ENCODE results near the gene KATNB1. TPM values are rescaled to one million over a fixed set of nuclear protein-coding genes. Genes with fewer than 3 reads are reported as not detected.

KATNB1 gene
- total and polyA plus RNA-seq, 2 experiments from 2014 or later: 31.4 to 65.9 TPM

DNA sequence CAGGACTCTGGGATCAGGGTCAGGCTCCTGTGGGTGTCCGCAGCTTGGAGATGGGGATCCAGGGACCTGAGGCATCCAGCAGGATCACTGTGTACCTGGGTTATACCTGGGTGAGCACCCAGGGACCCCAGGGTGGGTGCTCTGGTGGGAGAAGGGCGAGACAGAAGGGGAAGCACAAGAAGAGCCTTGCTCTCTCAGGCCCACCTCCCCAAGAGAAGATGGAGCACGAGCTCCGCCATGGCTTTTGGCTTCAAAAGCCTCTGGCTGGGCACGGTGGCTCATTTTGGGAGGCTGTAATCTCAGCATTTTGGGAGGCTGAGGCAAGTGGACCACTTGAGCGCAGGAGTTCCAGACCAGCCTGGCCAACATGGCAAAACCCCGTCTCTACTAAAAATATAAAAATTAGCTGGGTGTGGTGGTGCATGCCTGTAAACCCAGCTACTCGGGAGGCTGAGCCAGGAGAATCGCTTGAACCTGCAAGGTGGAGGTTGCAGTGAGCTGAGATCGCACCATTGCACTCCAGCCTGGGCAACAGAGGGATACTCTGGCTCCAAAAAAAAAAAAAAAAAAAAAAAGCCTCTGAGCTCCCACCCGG lies 32.1 kb upstream of the KATNB1 start:
- no peak overlapping the region for H2AFZ ChIP-seq
- H3K4me1 Mint-ChIP-seq: peaks cover 5% of the 10 kb centered on the region; the same call in 2 of the 3 replicates
- DNase-seq (ENCODE audit: low spot score): no peak

More for the DNA sequence above, 32.1 kb upstream of the KATNB1 start:
- Mint-ChIP-seq H3K4me3 (no peak overlapping the region), H3K36me3 (ENCODE audit: low read depth) (no peaks in the 10 kb centered on the region), H3K9me3 (peaks cover 3% of the 10 kb centered on the region; the same call in 2 of the 3 replicates), H3K27ac (no peak overlapping the region), H3K27me3 (ENCODE audit: insufficient read depth, low read depth, poor library complexity) (peaks cover 6% of the 10 kb centered on the region)
- no peaks in the 10 kb centered on the region for H3K27me3 ChIP-seq (ENCODE audit: insufficient read depth)
- no peaks in the 10 kb centered on the region for H3K4me1 ChIP-seq (ENCODE audit: insufficient read depth)
- no peak overlapping the region for H3K4me3 ChIP-seq
- no peaks in the 10 kb centered on the region for H3K79me2 ChIP-seq (replicated peaks; ENCODE audit: insufficient read depth)
- H3K4me2 ChIP-seq: no peak overlapping the region
- no peak for ATAC-seq
- H3F3A ChIP-seq (replicated peaks; ENCODE audit: low read depth): no peaks in the 10 kb centered on the region
- TF ChIP-seq, protein P1, sequence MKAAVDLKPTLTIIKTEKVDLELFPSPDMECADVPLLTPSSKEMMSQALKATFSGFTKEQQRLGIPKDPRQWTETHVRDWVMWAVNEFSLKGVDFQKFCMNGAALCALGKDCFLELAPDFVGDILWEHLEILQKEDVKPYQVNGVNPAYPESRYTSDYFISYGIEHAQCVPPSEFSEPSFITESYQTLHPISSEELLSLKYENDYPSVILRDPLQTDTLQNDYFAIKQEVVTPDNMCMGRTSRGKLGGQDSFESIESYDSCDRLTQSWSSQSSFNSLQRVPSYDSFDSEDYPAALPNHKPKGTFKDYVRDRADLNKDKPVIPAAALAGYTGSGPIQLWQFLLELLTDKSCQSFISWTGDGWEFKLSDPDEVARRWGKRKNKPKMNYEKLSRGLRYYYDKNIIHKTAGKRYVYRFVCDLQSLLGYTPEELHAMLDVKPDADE (IDR thresholded peaks at IDR 0.05): no peak
- no peak for TF ChIP-seq JUNB (IDR thresholded peaks at IDR 0.05; ENCODE audit: unreplicated experiment)
- no peak for TF ChIP-seq ZNF331 (CRISPR knock-in tag; IDR thresholded peaks at IDR 0.05; ENCODE audit: low read depth)
- no peak for TF ChIP-seq ZNF114 (CRISPR knock-in tag; IDR thresholded peaks at IDR 0.05)
- no peak for TF ChIP-seq NANOG (IDR thresholded peaks at IDR 0.05; ENCODE audit: borderline replicate concordance)
- no peak for TF ChIP-seq CREB1 (CRISPR knock-in tag; IDR thresholded peaks at IDR 0.05; ENCODE audit: low read depth)
- TF ChIP-seq, protein P2, sequence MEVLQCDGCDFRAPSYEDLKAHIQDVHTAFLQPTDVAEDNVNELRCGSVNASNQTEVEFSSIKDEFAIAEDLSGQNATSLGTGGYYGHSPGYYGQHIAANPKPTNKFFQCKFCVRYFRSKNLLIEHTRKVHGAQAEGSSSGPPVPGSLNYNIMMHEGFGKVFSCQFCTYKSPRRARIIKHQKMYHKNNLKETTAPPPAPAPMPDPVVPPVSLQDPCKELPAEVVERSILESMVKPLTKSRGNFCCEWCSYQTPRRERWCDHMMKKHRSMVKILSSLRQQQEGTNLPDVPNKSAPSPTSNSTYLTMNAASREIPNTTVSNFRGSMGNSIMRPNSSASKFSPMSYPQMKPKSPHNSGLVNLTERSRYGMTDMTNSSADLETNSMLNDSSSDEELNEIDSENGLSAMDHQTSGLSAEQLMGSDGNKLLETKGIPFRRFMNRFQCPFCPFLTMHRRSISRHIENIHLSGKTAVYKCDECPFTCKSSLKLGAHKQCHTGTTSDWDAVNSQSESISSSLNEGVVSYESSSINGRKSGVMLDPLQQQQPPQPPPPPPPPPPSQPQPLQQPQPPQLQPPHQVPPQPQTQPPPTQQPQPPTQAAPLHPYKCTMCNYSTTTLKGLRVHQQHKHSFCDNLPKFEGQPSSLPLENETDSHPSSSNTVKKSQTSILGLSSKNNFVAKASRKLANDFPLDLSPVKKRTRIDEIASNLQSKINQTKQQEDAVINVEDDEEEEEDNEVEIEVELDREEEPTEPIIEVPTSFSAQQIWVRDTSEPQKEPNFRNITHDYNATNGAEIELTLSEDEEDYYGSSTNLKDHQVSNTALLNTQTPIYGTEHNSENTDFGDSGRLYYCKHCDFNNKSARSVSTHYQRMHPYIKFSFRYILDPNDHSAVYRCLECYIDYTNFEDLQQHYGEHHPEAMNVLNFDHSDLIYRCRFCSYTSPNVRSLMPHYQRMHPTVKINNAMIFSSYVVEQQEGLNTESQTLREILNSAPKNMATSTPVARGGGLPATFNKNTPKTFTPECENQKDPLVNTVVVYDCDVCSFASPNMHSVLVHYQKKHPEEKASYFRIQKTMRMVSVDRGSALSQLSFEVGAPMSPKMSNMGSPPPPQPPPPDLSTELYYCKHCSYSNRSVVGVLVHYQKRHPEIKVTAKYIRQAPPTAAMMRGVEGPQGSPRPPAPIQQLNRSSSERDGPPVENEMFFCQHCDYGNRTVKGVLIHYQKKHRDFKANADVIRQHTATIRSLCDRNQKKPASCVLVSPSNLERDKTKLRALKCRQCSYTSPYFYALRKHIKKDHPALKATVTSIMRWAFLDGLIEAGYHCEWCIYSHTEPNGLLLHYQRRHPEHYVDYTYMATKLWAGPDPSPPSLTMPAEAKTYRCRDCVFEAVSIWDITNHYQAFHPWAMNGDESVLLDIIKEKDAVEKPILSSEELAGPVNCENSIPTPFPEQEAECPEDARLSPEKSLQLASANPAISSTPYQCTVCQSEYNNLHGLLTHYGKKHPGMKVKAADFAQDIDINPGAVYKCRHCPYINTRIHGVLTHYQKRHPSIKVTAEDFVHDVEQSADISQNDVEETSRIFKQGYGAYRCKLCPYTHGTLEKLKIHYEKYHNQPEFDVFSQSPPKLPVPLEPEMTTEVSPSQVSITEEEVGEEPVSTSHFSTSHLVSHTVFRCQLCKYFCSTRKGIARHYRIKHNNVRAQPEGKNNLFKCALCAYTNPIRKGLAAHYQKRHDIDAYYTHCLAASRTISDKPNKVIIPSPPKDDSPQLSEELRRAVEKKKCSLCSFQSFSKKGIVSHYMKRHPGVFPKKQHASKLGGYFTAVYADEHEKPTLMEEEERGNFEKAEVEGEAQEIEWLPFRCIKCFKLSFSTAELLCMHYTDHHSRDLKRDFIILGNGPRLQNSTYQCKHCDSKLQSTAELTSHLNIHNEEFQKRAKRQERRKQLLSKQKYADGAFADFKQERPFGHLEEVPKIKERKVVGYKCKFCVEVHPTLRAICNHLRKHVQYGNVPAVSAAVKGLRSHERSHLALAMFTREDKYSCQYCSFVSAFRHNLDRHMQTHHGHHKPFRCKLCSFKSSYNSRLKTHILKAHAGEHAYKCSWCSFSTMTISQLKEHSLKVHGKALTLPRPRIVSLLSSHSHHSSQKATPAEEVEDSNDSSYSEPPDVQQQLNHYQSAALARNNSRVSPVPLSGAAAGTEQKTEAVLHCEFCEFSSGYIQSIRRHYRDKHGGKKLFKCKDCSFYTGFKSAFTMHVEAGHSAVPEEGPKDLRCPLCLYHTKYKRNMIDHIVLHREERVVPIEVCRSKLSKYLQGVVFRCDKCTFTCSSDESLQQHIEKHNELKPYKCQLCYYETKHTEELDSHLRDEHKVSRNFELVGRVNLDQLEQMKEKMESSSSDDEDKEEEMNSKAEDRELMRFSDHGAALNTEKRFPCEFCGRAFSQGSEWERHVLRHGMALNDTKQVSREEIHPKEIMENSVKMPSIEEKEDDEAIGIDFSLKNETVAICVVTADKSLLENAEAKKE (CRISPR knock-in tag; IDR thresholded peaks at IDR 0.05): no peak
- no peak for TF ChIP-seq EZH2 (IDR thresholded peaks at IDR 0.05; ENCODE audit: low read depth, unreplicated experiment)
- no peak for TF ChIP-seq EZH2phosphoT487 (IDR thresholded peaks at IDR 0.05; ENCODE audit: unreplicated experiment)
- H3K36me3 ChIP-seq (ENCODE audit: insufficient read depth): no peaks in the 10 kb centered on the region
- H4K20me1 ChIP-seq (replicated peaks; ENCODE audit: insufficient read depth): no peaks in the 10 kb centered on the region
- H3K9me2 ChIP-seq (ENCODE audit: insufficient read depth): no peaks in the 10 kb centered on the region
- H3K27ac ChIP-seq (ENCODE audit: low read depth): no peak overlapping the region

All from GM23338 (cell line).